VCaP (cell line): ENCODE data around the gene CORO7.
A peak's percentile ranks its signal among the peaks of the same experiment; 100 is the strongest.

Experiments used
- H3K27ac ChIP-seq: fragments of 450-650 bp; 2 replicates; pipeline ENCODE4 v1.5.1; 2017
- CTCF ChIP-seq: fragments of 450-650 bp; conservative IDR thresholded peaks from 2 replicates; pipeline ENCODE4 v1.5.1; 2017; ENCODE audit warnings: mild to moderate bottlenecking, moderate library complexity

CORO7 gene

GRCh38 chr16:4373356-4373908 lies 43.0 kb downstream of the CORO7 start:
- peak overlapping the region; percentile 83 for H3K27ac ChIP-seq
- no peak for TF ChIP-seq CTCF

GRCh38 chr16:4372578-4373355 lies 43.6 kb downstream of the CORO7 start:
- no peak for TF ChIP-seq CTCF
- peak overlapping the region; percentile 83 for H3K27ac ChIP-seq

GRCh38 chr16:4372001-4372577 lies 44.3 kb downstream of the CORO7 start:
- H3K27ac ChIP-seq, result peak overlapping the region; percentile 83
- no peak for TF ChIP-seq CTCF

GRCh38 chr16:4371357-4372000 lies 44.9 kb downstream of the CORO7 start, which contains the start of gene VASN:
Gene VASN, plus strand, starts transcription at chr16:4371848. Its CDS starts 9,030 bp downstream, at chr16:4380878.
- no peak for TF ChIP-seq CTCF
- H3K27ac ChIP-seq, result peak within 1 kb of the TSS; percentile 83

GRCh38 chr16:4370570-4371356 lies 45.6 kb downstream of the CORO7 start:
- H3K27ac ChIP-seq, result peak overlapping the region; percentile 83

GRCh38 chr16:4370151-4370550 lies 46.2 kb downstream of the CORO7 start:
- no peak for TF ChIP-seq CTCF
- peak overlapping the region; percentile 58; the same call in 1 of the 2 replicates for H3K27ac ChIP-seq

More at GRCh38 chr16:4370570-4371356, 45.6 kb downstream of the CORO7 start:
- no peak for TF ChIP-seq CTCF
